HepG2 (cell line): ENCODE measurements around the gene CEACAM16. TPM values are rescaled to one million over a fixed set of nuclear protein-coding genes. Genes with fewer than 3 reads are reported as not detected.

ENCODE experiments used
- AHDC1 ChIP-seq: sonication (generic); formaldehyde crosslinking; IDR thresholded peaks from 2 replicates; pipeline ENCODE4 v1.5.1; 2020; ENCODE audit warnings: mild to moderate bottlenecking, missing genetic modification reagents, borderline replicate concordance
- ARID5B ChIP-seq: IDR thresholded peaks from 2 replicates; pipeline ENCODE4 v1.4.0; 2020; ENCODE audit warnings: mild to moderate bottlenecking, missing genetic modification reagents
- HCFC1 ChIP-seq: fragments of 150-350 bp; IDR thresholded peaks from 2 replicates; pipeline ENCODE4 v1.6.1; 2014; ENCODE audit warnings: low read depth, low read length
- KDM2A ChIP-seq: sonication (generic); formaldehyde crosslinking; IDR thresholded peaks from 2 replicates; pipeline ENCODE4 v1.4.0; 2020; ENCODE audit warnings: low read depth, missing genetic modification reagents, borderline replicate concordance
- NONO ChIP-seq, 2 experiments: fragments of 450-650 bp in 1 of 2; sonication (generic) in 1 of 2; formaldehyde crosslinking in 1 of 2; IDR thresholded peaks in 1 of 2; conservative IDR thresholded peaks in 1 of 2; 2 replicates each; pipeline versions ENCODE4 v1.6.1 to v1.8.0; 2017 to 2022; ENCODE audit warnings: mild to moderate bottlenecking in 1 of 2, missing genetic modification reagents in 1 of 2, moderate library complexity in 1 of 2
- SAP130 ChIP-seq: IDR thresholded peaks from 2 replicates; pipeline ENCODE4 v1.6.1; 2016; ENCODE audit warnings: low read depth
- SOX13 ChIP-seq, 3 experiments: fragments of 450-650 bp in 1 of 3; sonication (generic) in 1 of 3; formaldehyde crosslinking in 1 of 3; IDR thresholded peaks in 2 of 3; conservative IDR thresholded peaks in 1 of 3; 2 replicates each; pipeline versions ENCODE4 v1.5.0 to v1.6.1; 2016 to 2020; ENCODE audit warnings: antibody characterized with exemption in 1 of 3, mild to moderate bottlenecking in 1 of 3, missing compliant biosample characterization in 1 of 3, missing genetic modification reagents in 1 of 3, moderate library complexity in 1 of 3
- THYN1 ChIP-seq: sonication (generic); formaldehyde crosslinking; IDR thresholded peaks from 2 replicates; pipeline ENCODE4 v1.8.1; 2023; ENCODE audit warnings: low read depth, mild to moderate bottlenecking, moderate library complexity, missing genetic modification reagents, borderline replicate concordance
- ZBTB10 ChIP-seq: sonication (generic); formaldehyde crosslinking; IDR thresholded peaks from 2 replicates; pipeline ENCODE4 v1.4.0; 2020; ENCODE audit warnings: missing genetic modification reagents, borderline replicate concordance
- ZBTB38 ChIP-seq: sonication (generic); formaldehyde crosslinking; IDR thresholded peaks from 2 replicates; pipeline ENCODE4 v1.5.1; 2020; ENCODE audit warnings: mild to moderate bottlenecking, missing genetic modification reagents
- ZNF446 ChIP-seq: sonication (generic); formaldehyde crosslinking; IDR thresholded peaks from 2 replicates; pipeline ENCODE4 v1.5.0; 2020; ENCODE audit warnings: mild to moderate bottlenecking, missing genetic modification reagents
- ZSCAN12 ChIP-seq: sonication (generic); formaldehyde crosslinking; IDR thresholded peaks from 2 replicates; pipeline ENCODE4 v1.9.0; 2021; ENCODE audit warnings: mild to moderate bottlenecking, missing genetic modification reagents
- polyA plus RNA-seq, 8 experiments: library from polyadenylated mRNA; depleted of rRNA in 3 of 8; stranded (reverse) in 7 of 8; unstranded in 1 of 8; fragments of >200 nt; fragmentation: Illumina TruSeq in 4 of 8; extraction: Trizol in 4 of 8; gene quantifications; 2 replicates each; pipeline versions ENCODE4 v1.2.1 to v1.2.3, GENCODE V29; 2011 to 2016; ENCODE audit warnings: low read depth in 4 of 8, missing spikeins in 1 of 8, mixed read lengths in 1 of 8; ENCODE audit not compliant: insufficient read depth in 1 of 8
- total RNA-seq, 5 experiments: library from RNA; depleted of rRNA; stranded (reverse); fragments of >200 nt; fragmentation: Illumina TruSeq; extraction: Trizol; gene quantifications; 2 replicates each; pipeline ENCODE4 v1.2.3, GENCODE V29; 2016; ENCODE audit warnings: low read depth in 1 of 5

CEACAM16 gene
- total and polyA plus RNA-seq, 2 of the 13 experiments (the other 11 are each of a cell fraction or from before 2014, with no cell fraction given), result not detected

- TF ChIP-seq SOX13 (IDR thresholded peaks at IDR 0.05), result no peak
- TF ChIP-seq SOX13 (CRISPR knock-in tag; conservative IDR thresholded peaks at IDR 0.05 in 1 of 2, IDR thresholded peaks at IDR 0.05 in 1 of 2), result no peak
- TF ChIP-seq ZSCAN12, result no peak
- TF ChIP-seq AHDC1 (CRISPR knock-in tag), result no peak
- no peak for TF ChIP-seq HCFC1
- TF ChIP-seq THYN1 (CRISPR knock-in tag), result no peak
- no peak; the same call in 1 of the 2 replicates for TF ChIP-seq KDM2A
- TF ChIP-seq ZBTB10 (CRISPR knock-in tag), result no peak
- TF ChIP-seq SAP130 (CRISPR knock-in tag), result 0 out of 2 replicates have a peak, but pooled peaks have one; percentile 15
- no peak for TF ChIP-seq NONO (IDR thresholded peaks at IDR 0.05)
- no peak for TF ChIP-seq NONO (CRISPR knock-in tag; conservative IDR thresholded peaks at IDR 0.05)
- peak; percentile 77 for TF ChIP-seq ZBTB38 (CRISPR knock-in tag)
- no peak for TF ChIP-seq ZNF446
- no peak for TF ChIP-seq ARID5B
Observed at GRCh38 chr19:44657211-44657921, 41.6 kb upstream of the CEACAM16 start (continued).
